Nephron progenitor cell (in vitro differentiated cells): ENCODE measurements around the gene OSBPL2.

Source experiments
- DNase-seq: peaks from one replicate; pipeline ENCODE4 v3.0.0; 2021
- H3K27ac Mint-ChIP-seq: 2 replicates; pipeline ENCODE4 v1.8.0; 2021; ENCODE audit warnings: mild to moderate bottlenecking, moderate library complexity, mixed read lengths
- H3K27me3 Mint-ChIP-seq: 2 replicates; pipeline ENCODE4 v1.8.0; 2021; ENCODE audit warnings: mild to moderate bottlenecking, low read depth, mixed read lengths; ENCODE audit not compliant: poor library complexity
- H3K36me3 Mint-ChIP-seq: 2 replicates; pipeline ENCODE4 v1.8.0; 2021; ENCODE audit warnings: low read depth, mixed read lengths
- H3K4me1 Mint-ChIP-seq: 2 replicates; pipeline ENCODE4 v1.8.0; 2021; ENCODE audit warnings: mixed read lengths
- H3K4me3 Mint-ChIP-seq: 2 replicates; pipeline ENCODE4 v1.8.0; 2021; ENCODE audit warnings: mild to moderate bottlenecking, moderate library complexity, mixed read lengths
- H3K9me3 Mint-ChIP-seq: 2 replicates; pipeline ENCODE4 v1.8.0; 2021; ENCODE audit warnings: mild to moderate bottlenecking, moderate library complexity, mixed read lengths
- TF ChIP-seq, protein P1 (sequence below): fragments of 200-600 bp; sonication (generic); IDR thresholded peaks from 2 replicates; pipeline ENCODE4 v1.5.0; 2021; ENCODE audit warnings: antibody characterized with exemption

The OSBPL2 gene

DNA sequence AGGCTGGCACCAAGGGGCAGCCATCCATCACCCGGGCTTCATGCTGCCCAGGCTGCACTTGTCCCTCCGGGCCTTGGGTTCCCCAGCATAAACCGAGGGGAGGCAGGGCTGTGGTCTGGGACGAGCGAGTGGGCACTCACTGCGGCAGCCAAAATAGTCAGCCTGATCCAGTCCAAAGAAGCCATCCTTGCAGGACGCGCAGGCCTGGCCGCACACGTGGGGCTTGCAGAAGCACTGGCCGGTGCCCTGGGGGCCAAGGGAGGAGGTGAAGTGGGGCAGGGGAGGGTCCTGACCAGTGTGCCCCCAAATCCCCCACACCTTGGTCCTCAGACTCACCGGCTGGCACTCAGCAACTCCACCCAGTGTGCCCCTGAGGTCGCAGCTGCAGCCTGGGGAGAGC, 96.6 kb downstream of the OSBPL2 start:
- peaks cover 8% of the 10 kb centered on the region for H3K36me3 Mint-ChIP-seq
- H3K9me3 Mint-ChIP-seq: no peaks in the 10 kb centered on the region
- H3K4me1 Mint-ChIP-seq: no peaks in the 10 kb centered on the region
- H3K27me3 Mint-ChIP-seq: peaks cover 3% of the 10 kb centered on the region
- H3K27ac Mint-ChIP-seq: no peak overlapping the region
- TF ChIP-seq, protein P1, sequence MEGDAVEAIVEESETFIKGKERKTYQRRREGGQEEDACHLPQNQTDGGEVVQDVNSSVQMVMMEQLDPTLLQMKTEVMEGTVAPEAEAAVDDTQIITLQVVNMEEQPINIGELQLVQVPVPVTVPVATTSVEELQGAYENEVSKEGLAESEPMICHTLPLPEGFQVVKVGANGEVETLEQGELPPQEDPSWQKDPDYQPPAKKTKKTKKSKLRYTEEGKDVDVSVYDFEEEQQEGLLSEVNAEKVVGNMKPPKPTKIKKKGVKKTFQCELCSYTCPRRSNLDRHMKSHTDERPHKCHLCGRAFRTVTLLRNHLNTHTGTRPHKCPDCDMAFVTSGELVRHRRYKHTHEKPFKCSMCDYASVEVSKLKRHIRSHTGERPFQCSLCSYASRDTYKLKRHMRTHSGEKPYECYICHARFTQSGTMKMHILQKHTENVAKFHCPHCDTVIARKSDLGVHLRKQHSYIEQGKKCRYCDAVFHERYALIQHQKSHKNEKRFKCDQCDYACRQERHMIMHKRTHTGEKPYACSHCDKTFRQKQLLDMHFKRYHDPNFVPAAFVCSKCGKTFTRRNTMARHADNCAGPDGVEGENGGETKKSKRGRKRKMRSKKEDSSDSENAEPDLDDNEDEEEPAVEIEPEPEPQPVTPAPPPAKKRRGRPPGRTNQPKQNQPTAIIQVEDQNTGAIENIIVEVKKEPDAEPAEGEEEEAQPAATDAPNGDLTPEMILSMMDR: no peak
- H3K4me3 Mint-ChIP-seq: no peak overlapping the region
- no peak for DNase-seq

DNA sequence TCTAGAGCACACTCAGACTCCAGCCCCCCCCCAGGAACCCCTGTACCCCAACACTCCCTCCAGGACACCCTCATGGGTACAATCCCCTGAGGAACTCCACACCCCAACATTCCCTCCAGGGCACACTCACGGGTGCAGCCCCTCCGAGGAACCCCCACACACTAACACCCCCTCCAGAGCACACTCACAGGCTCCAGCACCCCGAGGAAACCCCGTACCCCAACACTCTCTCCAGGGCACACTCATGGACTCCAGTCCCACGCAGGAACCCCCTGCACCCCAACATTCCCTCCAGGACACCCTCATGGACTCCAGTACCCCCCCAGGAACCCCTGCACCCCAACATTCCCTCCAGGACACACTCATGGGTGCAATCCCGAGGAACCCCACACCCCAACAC, 97.2 kb downstream of the OSBPL2 start:
- Mint-ChIP-seq H3K9me3 (no peaks in the 10 kb centered on the region), H3K27me3 (peaks cover 3% of the 10 kb centered on the region), H3K36me3 (peaks cover 14% of the 10 kb centered on the region), H3K4me3 (no peak overlapping the region), H3K27ac (no peak overlapping the region), H3K4me1 (no peaks in the 10 kb centered on the region)
- TF ChIP-seq, protein P1: no peak
- no peak for DNase-seq

DNA sequence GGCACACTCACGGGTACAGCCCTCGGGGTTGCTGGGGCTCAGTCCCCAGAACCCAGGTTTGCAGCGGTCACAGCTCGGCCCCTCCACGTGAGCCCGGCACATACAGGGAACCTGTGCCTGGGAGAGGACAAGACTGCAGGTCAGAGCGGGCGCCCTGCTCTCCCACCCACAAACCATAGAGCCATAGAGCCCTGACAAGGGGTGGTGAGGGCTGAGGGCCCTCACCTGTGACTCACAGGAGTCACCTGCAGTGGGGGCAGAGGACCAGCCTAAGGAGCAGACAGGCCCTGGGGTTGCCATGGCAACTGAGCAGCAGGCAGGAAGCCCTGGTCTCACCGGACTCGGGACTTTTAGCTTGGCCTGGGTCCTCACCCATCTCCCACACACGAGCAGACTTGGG, 98.0 kb downstream of the OSBPL2 start:
- DNase-seq: no peak
- Mint-ChIP-seq H3K36me3 (peaks cover 22% of the 10 kb centered on the region), H3K4me1 (no peaks in the 10 kb centered on the region), H3K4me3 (no peak overlapping the region), H3K9me3 (no peaks in the 10 kb centered on the region), H3K27ac (no peak overlapping the region), H3K27me3 (peaks cover 3% of the 10 kb centered on the region)
- TF ChIP-seq, protein P1: no peak

DNA sequence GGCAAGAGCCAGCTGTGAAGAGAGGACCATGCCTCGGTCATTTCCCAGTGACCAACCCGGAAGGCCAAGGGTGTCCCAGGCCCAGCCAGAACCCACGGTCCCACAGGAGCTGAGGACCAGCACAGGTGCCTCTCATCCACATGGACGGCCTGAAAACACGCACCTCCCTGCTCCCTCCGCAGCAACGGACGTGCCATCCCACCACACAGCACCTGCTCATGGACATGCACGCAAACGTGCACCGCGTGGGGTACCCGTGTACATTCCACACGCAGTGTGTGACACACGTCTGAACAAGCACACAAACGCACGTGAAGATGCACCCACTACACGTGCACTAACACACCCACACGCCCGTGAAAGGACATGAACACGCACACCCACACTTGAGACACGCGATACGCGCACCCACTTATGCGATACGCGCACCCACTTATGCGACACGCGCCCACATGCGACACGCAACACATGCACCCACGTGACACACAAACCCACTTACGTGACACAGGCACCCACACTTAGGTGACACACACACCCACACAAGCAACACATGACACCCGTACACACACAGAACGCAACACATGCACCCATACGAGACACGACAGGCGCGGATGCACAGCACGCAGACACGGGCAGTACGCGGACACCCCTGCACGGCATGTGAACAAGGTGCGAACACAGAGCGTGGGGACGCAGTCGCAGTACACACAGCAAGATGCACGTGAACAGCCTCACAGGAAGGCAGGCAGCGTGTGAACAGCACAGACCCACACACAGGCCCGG, 98.6 kb downstream of the OSBPL2 start:
- no peaks in the 10 kb centered on the region for H3K9me3 Mint-ChIP-seq
- H3K4me1 Mint-ChIP-seq: no peaks in the 10 kb centered on the region
- peaks cover 28% of the 10 kb centered on the region for H3K36me3 Mint-ChIP-seq
- TF ChIP-seq, protein P1: no peak
- DNase-seq: no peak
- H3K27ac Mint-ChIP-seq: no peak overlapping the region
- peaks cover 3% of the 10 kb centered on the region for H3K27me3 Mint-ChIP-seq
- H3K4me3 Mint-ChIP-seq: no peak overlapping the region

DNA sequence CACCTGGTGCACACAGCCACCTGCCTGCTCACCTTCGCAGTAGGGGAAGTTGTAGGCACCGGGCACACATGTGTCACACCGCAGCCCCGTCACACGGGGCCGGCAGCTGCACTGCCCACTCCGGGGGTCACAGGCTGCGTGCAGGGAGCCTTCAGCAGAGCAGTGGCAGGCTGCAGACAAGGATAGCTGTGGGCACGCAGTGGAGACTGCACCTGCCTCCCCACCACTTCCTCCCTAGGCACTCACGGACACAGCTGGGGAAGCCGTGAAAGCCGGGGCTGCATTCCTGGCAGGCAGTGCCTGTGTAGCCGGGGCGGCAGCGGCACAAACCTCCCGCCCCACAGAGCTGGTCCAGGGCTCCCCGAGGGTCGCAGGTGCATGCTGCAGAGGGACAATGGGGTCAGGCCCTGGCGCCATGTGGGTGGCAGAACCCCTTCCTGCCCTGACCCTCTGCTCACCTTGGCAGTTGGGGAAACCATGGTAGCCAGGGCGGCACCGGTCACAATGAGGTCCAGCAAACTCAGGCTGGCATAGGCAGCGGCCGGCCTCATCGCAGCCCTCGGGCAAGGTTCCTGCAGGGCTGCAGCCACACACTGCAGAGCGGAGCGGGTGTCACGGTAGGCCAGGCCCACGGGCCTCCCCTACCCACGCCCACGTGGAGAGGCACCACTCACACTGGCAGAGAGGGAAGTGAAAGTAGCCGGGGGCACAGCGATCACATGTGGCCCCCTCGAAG, 99.4 kb downstream of the OSBPL2 start:
- peaks cover 35% of the 10 kb centered on the region for H3K36me3 Mint-ChIP-seq
- TF ChIP-seq, protein P1: no peak

DNA sequence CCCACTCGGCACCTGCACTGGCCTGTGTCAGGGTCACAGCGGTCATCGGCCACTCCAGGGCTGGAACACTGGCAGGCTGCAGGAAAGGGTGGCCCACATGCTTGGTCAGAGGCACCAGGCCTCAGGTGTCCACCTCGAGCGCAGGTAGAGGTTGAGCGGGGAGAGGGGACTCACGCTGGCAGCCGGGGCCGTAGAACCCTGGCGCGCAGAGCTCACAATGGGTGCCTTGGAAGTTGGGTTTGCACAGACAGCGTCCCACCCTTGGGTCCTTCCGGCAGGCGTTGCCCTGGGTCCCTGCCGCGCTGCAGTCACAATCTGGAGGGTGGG, 99.9 kb downstream of the OSBPL2 start:
- Mint-ChIP-seq H3K36me3 (peaks cover 40% of the 10 kb centered on the region), H3K27ac (peak overlapping the region; percentile 69), H3K4me3 (no peak overlapping the region), H3K4me1 (no peaks in the 10 kb centered on the region), H3K9me3 (no peaks in the 10 kb centered on the region), H3K27me3 (peaks cover 3% of the 10 kb centered on the region)
- TF ChIP-seq, protein P1: no peak
- no peak for DNase-seq

More for the DNA sequence above, 99.4 kb downstream of the OSBPL2 start:
- no peak for DNase-seq
- no peak overlapping the region for H3K27ac Mint-ChIP-seq
- no peaks in the 10 kb centered on the region for H3K9me3 Mint-ChIP-seq
- H3K4me3 Mint-ChIP-seq: no peak overlapping the region
- no peaks in the 10 kb centered on the region for H3K4me1 Mint-ChIP-seq
- peaks cover 3% of the 10 kb centered on the region for H3K27me3 Mint-ChIP-seq
